H1 (cell line): ENCODE data around the gene SMOC2. TPM values are rescaled to one million over a fixed set of nuclear protein-coding genes. Genes with fewer than 3 reads are reported as not detected.

Experiments used
- HDAC6 ChIP-seq: IDR thresholded peaks from one replicate; pipeline ENCODE4 v1.7.1; 2012; ENCODE audit warnings: low read depth, mild to moderate bottlenecking, inconsistent platforms, low read length, moderate library complexity
- JUN ChIP-seq: IDR thresholded peaks from 2 replicates; pipeline ENCODE4 v1.6.1; 2011; ENCODE audit warnings: low read depth, mild to moderate bottlenecking, improper control_type of control experiment, low read length
- KDM1A ChIP-seq: fragments of 200-600, 300-600 bp; sonication (generic); IDR thresholded peaks from 2 replicates; pipeline ENCODE4 v1.7.1; 2016; ENCODE audit warnings: mild to moderate bottlenecking, low read length, borderline replicate concordance
- POLR2A ChIP-seq, 2 experiments: IDR thresholded peaks; 1 replicate in 1 of 2; 2 replicates in 1 of 2; pipeline ENCODE4 v1.6.1; 2011; ENCODE audit warnings: low read depth in 2 of 2, low read length in 2 of 2, mild to moderate bottlenecking in 2 of 2; ENCODE audit errors: control extremely low read depth in 1 of 2
- POLR2AphosphoS5 ChIP-seq: IDR thresholded peaks from 2 replicates; pipeline ENCODE4 v1.6.1; 2011; ENCODE audit warnings: low read depth, low read length
- SRF ChIP-seq: IDR thresholded peaks from 2 replicates; pipeline ENCODE4 v1.6.1; 2011; ENCODE audit warnings: mild to moderate bottlenecking, low read depth, low read length, moderate library complexity
- polyA plus RNA-seq, 7 experiments: library from polyadenylated mRNA; depleted of rRNA in 3 of 7; stranded (reverse) in 5 of 7; unstranded in 2 of 7; fragments of >200 nt in 5 of 7; fragments of 200-250 nt in 2 of 7; gene quantifications; 1 replicate in 5 of 7; 2 replicates in 1 of 7; 4 replicates in 1 of 7; pipeline versions ENCODE4 v1.2.1 to v1.2.3, GENCODE V29; 2011 to 2013; ENCODE audit warnings: missing spikeins in 2 of 7, mixed read lengths in 2 of 7
- total RNA-seq: library from RNA; stranded (reverse); fragmentation: NEBNext Ultra II Directional; extraction: Animal tissue kit (Norgen Biotek cat#: 25700); gene quantifications from 2 replicates; pipeline ENCODE4 v1.2.1, GENCODE V29; 2021
- TF ChIP-seq, protein P1 (sequence below): fragments of 300-600 bp; sonication (generic); IDR thresholded peaks from 2 replicates; pipeline ENCODE4 v1.7.1; 2012; ENCODE audit warnings: low read length, moderate library complexity, mild to moderate bottlenecking, inconsistent platforms; ENCODE audit not compliant: insufficient replicate concordance
- TF ChIP-seq, protein P2 (sequence below), 3 experiments: IDR thresholded peaks; 1 replicate in 2 of 3; 2 replicates in 1 of 3; pipeline versions ENCODE4 v1.5.1 to v1.6.1; 2011; ENCODE audit warnings: low read length in 3 of 3, mild to moderate bottlenecking in 3 of 3, inconsistent platforms in 2 of 3, low read depth in 1 of 3, moderate library complexity in 1 of 3; ENCODE audit not compliant: insufficient read depth in 1 of 3; ENCODE audit errors: control extremely low read depth in 1 of 3
- TF ChIP-seq, protein P3 (sequence below): IDR thresholded peaks from 2 replicates; pipeline ENCODE4 v1.6.1; 2011; ENCODE audit warnings: low read length, improper control_type of control experiment

The SMOC2 gene
- total and polyA plus RNA-seq, 2 of the 8 experiments (the other 6 are each of a cell fraction or from before 2014, with no cell fraction given): 7.7 to 8.5 TPM

DNA sequence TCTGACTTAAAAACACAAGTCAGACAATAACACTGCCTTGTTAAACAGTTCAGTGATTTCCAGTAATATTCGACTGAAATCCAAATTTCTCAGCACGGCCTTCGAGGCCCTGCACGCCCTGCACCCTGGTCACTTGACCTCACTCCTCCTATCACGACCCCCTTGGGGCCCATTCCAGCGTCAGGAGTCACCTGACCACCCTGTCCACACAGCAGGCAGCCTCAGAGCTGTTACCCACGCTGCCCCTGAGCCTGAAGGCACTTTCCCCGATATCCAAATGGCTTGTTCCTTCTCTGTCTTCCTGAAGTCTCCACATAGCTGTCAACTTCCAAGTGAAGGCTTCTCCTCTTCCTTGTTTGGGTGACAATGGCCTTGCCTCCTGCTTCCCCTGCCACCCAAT, 33.1 kb upstream of the SMOC2 start (continued):
- TF ChIP-seq, protein P1, sequence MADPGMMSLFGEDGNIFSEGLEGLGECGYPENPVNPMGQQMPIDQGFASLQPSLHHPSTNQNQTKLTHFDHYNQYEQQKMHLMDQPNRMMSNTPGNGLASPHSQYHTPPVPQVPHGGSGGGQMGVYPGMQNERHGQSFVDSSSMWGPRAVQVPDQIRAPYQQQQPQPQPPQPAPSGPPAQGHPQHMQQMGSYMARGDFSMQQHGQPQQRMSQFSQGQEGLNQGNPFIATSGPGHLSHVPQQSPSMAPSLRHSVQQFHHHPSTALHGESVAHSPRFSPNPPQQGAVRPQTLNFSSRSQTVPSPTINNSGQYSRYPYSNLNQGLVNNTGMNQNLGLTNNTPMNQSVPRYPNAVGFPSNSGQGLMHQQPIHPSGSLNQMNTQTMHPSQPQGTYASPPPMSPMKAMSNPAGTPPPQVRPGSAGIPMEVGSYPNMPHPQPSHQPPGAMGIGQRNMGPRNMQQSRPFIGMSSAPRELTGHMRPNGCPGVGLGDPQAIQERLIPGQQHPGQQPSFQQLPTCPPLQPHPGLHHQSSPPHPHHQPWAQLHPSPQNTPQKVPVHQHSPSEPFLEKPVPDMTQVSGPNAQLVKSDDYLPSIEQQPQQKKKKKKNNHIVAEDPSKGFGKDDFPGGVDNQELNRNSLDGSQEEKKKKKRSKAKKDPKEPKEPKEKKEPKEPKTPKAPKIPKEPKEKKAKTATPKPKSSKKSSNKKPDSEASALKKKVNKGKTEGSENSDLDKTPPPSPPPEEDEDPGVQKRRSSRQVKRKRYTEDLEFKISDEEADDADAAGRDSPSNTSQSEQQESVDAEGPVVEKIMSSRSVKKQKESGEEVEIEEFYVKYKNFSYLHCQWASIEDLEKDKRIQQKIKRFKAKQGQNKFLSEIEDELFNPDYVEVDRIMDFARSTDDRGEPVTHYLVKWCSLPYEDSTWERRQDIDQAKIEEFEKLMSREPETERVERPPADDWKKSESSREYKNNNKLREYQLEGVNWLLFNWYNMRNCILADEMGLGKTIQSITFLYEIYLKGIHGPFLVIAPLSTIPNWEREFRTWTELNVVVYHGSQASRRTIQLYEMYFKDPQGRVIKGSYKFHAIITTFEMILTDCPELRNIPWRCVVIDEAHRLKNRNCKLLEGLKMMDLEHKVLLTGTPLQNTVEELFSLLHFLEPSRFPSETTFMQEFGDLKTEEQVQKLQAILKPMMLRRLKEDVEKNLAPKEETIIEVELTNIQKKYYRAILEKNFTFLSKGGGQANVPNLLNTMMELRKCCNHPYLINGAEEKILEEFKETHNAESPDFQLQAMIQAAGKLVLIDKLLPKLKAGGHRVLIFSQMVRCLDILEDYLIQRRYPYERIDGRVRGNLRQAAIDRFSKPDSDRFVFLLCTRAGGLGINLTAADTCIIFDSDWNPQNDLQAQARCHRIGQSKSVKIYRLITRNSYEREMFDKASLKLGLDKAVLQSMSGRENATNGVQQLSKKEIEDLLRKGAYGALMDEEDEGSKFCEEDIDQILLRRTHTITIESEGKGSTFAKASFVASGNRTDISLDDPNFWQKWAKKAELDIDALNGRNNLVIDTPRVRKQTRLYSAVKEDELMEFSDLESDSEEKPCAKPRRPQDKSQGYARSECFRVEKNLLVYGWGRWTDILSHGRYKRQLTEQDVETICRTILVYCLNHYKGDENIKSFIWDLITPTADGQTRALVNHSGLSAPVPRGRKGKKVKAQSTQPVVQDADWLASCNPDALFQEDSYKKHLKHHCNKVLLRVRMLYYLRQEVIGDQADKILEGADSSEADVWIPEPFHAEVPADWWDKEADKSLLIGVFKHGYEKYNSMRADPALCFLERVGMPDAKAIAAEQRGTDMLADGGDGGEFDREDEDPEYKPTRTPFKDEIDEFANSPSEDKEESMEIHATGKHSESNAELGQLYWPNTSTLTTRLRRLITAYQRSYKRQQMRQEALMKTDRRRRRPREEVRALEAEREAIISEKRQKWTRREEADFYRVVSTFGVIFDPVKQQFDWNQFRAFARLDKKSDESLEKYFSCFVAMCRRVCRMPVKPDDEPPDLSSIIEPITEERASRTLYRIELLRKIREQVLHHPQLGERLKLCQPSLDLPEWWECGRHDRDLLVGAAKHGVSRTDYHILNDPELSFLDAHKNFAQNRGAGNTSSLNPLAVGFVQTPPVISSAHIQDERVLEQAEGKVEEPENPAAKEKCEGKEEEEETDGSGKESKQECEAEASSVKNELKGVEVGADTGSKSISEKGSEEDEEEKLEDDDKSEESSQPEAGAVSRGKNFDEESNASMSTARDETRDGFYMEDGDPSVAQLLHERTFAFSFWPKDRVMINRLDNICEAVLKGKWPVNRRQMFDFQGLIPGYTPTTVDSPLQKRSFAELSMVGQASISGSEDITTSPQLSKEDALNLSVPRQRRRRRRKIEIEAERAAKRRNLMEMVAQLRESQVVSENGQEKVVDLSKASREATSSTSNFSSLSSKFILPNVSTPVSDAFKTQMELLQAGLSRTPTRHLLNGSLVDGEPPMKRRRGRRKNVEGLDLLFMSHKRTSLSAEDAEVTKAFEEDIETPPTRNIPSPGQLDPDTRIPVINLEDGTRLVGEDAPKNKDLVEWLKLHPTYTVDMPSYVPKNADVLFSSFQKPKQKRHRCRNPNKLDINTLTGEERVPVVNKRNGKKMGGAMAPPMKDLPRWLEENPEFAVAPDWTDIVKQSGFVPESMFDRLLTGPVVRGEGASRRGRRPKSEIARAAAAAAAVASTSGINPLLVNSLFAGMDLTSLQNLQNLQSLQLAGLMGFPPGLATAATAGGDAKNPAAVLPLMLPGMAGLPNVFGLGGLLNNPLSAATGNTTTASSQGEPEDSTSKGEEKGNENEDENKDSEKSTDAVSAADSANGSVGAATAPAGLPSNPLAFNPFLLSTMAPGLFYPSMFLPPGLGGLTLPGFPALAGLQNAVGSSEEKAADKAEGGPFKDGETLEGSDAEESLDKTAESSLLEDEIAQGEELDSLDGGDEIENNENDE: no peak
- no peak for TF ChIP-seq KDM1A
- TF ChIP-seq, protein P2, sequence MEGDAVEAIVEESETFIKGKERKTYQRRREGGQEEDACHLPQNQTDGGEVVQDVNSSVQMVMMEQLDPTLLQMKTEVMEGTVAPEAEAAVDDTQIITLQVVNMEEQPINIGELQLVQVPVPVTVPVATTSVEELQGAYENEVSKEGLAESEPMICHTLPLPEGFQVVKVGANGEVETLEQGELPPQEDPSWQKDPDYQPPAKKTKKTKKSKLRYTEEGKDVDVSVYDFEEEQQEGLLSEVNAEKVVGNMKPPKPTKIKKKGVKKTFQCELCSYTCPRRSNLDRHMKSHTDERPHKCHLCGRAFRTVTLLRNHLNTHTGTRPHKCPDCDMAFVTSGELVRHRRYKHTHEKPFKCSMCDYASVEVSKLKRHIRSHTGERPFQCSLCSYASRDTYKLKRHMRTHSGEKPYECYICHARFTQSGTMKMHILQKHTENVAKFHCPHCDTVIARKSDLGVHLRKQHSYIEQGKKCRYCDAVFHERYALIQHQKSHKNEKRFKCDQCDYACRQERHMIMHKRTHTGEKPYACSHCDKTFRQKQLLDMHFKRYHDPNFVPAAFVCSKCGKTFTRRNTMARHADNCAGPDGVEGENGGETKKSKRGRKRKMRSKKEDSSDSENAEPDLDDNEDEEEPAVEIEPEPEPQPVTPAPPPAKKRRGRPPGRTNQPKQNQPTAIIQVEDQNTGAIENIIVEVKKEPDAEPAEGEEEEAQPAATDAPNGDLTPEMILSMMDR (IDR thresholded peaks at IDR 0.05; ENCODE audit: control extremely low read depth in 1 of 3, insufficient read depth in 1 of 3, low read depth in 1 of 3, low read length in 3 of 3): no peak
- TF ChIP-seq, protein P3, sequence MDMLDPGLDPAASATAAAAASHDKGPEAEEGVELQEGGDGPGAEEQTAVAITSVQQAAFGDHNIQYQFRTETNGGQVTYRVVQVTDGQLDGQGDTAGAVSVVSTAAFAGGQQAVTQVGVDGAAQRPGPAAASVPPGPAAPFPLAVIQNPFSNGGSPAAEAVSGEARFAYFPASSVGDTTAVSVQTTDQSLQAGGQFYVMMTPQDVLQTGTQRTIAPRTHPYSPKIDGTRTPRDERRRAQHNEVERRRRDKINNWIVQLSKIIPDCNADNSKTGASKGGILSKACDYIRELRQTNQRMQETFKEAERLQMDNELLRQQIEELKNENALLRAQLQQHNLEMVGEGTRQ: no peak
- no peak for TF ChIP-seq HDAC6
- TF ChIP-seq POLR2A (IDR thresholded peaks at IDR 0.05; ENCODE audit: control extremely low read depth in 1 of 2, low read depth in 2 of 2, low read length in 2 of 2): no peak
- TF ChIP-seq SRF: no peak
- no peak for TF ChIP-seq POLR2AphosphoS5
- no peak for TF ChIP-seq JUN
